Panc1 (cell line): ENCODE measurements around the gene NTNG1. TPM values are rescaled to one million over a fixed set of nuclear protein-coding genes. Genes with fewer than 3 reads are reported as not detected.

ENCODE experiments used
- ATAC-seq: fragments of 200-7000 bp; cut with Tn5 transposase; 2 replicates; pipeline ENCODE4 v1.9.1; 2020; ENCODE audit warnings: mild to moderate bottlenecking, moderate library complexity
- BruUV-seq: library from RNA; stranded (reverse); fragments of 400-500 nt; replicated peaks from 2 replicates; lab custom pipeline; 2021; lab: Mats Ljungman, UMichigan
- CTCF ChIA-PET: fragments of 300-600 bp; sonication (Branson Sonifier 250); formaldehyde crosslinking; loops from one replicate; lab custom pipeline; 2022; ENCODE audit warnings: antibody characterized with exemption; lab: Charles Lee
- POLR2A ChIA-PET: fragments of 300-600 bp; sonication (Branson Sonifier 250); formaldehyde crosslinking; loops from one replicate; lab custom pipeline; 2022; ENCODE audit warnings: antibody characterized with exemption; lab: Charles Lee
- DNase-seq: peaks from one replicate; pipeline ENCODE4 v3.0.0-alpha.2; 2010; ENCODE audit warnings: low read depth, low spot score
- H3K27ac ChIP-seq: 2 replicates; pipeline ENCODE4 v1.5.1; 2011; ENCODE audit warnings: mild to moderate bottlenecking, low read length, inconsistent platforms
- H3K27me3 ChIP-seq: fragments of 200-500 bp; sonication (Bioruptor generic); 2 replicates; pipeline ENCODE4 v1.6.0; 2014; ENCODE audit warnings: low read length, inconsistent platforms; ENCODE audit not compliant: control insufficient read depth, insufficient read depth
- H3K36me3 ChIP-seq: fragments of 200-500 bp; sonication (Bioruptor generic); 2 replicates; pipeline ENCODE4 v1.5.1; 2014; ENCODE audit warnings: inconsistent platforms, mild to moderate bottlenecking, low read length, moderate library complexity; ENCODE audit not compliant: control insufficient read depth, insufficient read depth
- H3K4me1 ChIP-seq: 2 replicates; pipeline ENCODE4 v1.5.1; 2011; ENCODE audit warnings: inconsistent platforms, mild to moderate bottlenecking, low read length, moderate library complexity; ENCODE audit not compliant: control insufficient read depth, insufficient read depth
- H3K4me3 ChIP-seq, 2 experiments: 2 replicates each; pipeline ENCODE4 v1.5.1; 2011 to 2012; ENCODE audit warnings: low read depth in 2 of 2, low read length in 2 of 2, mild to moderate bottlenecking in 2 of 2, inconsistent platforms in 1 of 2, moderate library complexity in 1 of 2
- H3K9me3 ChIP-seq: fragments of 200-500 bp; sonication (Bioruptor generic); 2 replicates; pipeline ENCODE4 v1.5.1; 2014; ENCODE audit warnings: low read depth, mild to moderate bottlenecking, inconsistent platforms, low read length, moderate library complexity; ENCODE audit not compliant: control insufficient read depth, insufficient read depth
- POLR2AphosphoS5 ChIP-seq: IDR thresholded peaks from 2 replicates; pipeline ENCODE4 v1.6.1; 2012; ENCODE audit warnings: mild to moderate bottlenecking, low read depth, low read length, moderate library complexity
- SIN3A ChIP-seq: IDR thresholded peaks from 2 replicates; pipeline ENCODE4 v1.6.1; 2012; ENCODE audit warnings: low read depth, mild to moderate bottlenecking, low read length, moderate library complexity, borderline replicate concordance; ENCODE audit not compliant: insufficient read depth
- TCF7L2 ChIP-seq: IDR thresholded peaks from 2 replicates; pipeline ENCODE4 v1.6.1; 2011; ENCODE audit warnings: mild to moderate bottlenecking, low read depth, low read length, inconsistent platforms
- in situ Hi-C: cut with HindIII; loops from 2 replicates; pipeline ENCODE4 v1.10.0; 2016; ENCODE audit warnings: low sequenced_read_pairs, low pct_unique_long_range_greater_than_20kb
- intact Hi-C: fragments of 100-400 bp; cut with micrococcal nuclease; formaldehyde crosslinking; loops from one replicate; pipeline ENCODE4 v1.10.0; 2022; ENCODE audit not compliant: unreplicated experiment
- total RNA-seq: library from RNA; stranded (reverse); gene quantifications from one replicate; pipeline ENCODE4 v1.2.1, GENCODE V29; 2021; ENCODE audit not compliant: unreplicated experiment
- TF ChIP-seq, protein P1 (sequence below), 2 experiments: IDR thresholded peaks; 2 replicates each; pipeline ENCODE4 v1.6.1; 2011 to 2012; ENCODE audit warnings: low read depth in 2 of 2, control low read depth in 1 of 2, low read length in 1 of 2, mild to moderate bottlenecking in 1 of 2, moderate library complexity in 1 of 2; ENCODE audit not compliant: insufficient read depth in 1 of 2
- TF ChIP-seq, protein P2 (sequence below): fragments of 450-650 bp; IDR thresholded peaks from 2 replicates; pipeline ENCODE4 v1.5.1; 2017; ENCODE audit warnings: mild to moderate bottlenecking

Gene NTNG1
- total RNA-seq, 1 experiment from 2014 or later: 0.13 TPM

DNA sequence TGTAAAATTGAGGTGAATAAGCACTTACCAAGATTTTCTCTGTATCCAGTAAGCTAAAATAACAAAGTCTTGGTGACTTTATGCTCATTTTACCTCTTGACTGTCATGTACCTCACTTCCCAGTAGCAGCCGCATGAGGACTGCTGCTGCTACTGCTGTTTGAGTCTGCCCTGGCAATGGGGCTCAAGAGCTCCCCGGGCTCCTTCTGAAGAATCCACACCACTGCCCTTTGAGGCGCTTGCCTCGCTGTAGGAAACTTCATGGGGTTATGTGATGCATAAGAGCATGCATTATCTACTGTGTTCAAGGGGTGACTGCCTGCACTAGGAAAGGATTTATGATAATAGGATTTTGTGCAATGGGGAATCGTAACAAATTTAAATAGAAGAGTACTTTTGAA, 113.5 kb downstream of the NTNG1 start:
- Histone ChIP-seq H3K27me3 (no peaks in the 10 kb centered on the region), H3K9me3 (no peaks in the 10 kb centered on the region), H3K27ac (no peak overlapping the region), H3K4me3 (no peak overlapping the region), H3K36me3 (no peaks in the 10 kb centered on the region), H3K4me1 (no peaks in the 10 kb centered on the region)
- TF ChIP-seq TCF7L2: no peak
- DNase-seq: no peak
- POLR2A ChIA-PET: no interaction called here
- no TSS peak for BruUV-seq
- no peak for ATAC-seq
- intact Hi-C loops (no loop called here), in situ Hi-C loops (no loop called here)
- CTCF ChIA-PET: no interaction called here

DNA sequence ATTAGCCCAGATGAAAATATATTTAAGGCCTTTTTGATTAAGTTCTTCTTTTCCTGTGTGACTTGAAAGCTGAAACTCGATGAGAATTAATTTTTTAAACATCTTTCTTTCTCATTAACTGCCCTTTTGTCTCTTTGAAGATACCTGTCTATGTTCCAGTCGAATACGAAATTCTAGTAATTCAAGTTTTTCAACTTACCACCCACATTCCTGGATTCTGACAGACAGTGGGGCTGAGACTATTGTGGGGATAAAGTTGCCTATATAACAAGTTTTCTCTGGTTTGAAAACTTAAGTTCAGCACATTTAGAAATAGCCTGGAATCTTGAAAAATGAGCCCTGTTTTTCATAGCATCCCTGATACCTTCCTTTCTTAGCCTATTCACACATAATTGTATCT, 114.6 kb downstream of the NTNG1 start:
- no peaks in the 10 kb centered on the region for H3K4me1 ChIP-seq
- ChIA-PET CTCF (no interaction called here), POLR2A (no interaction called here)
- H3K4me3 ChIP-seq: no peak overlapping the region
- no peak overlapping the region for H3K27ac ChIP-seq
- no peak for TF ChIP-seq TCF7L2
- TF ChIP-seq, protein P1, sequence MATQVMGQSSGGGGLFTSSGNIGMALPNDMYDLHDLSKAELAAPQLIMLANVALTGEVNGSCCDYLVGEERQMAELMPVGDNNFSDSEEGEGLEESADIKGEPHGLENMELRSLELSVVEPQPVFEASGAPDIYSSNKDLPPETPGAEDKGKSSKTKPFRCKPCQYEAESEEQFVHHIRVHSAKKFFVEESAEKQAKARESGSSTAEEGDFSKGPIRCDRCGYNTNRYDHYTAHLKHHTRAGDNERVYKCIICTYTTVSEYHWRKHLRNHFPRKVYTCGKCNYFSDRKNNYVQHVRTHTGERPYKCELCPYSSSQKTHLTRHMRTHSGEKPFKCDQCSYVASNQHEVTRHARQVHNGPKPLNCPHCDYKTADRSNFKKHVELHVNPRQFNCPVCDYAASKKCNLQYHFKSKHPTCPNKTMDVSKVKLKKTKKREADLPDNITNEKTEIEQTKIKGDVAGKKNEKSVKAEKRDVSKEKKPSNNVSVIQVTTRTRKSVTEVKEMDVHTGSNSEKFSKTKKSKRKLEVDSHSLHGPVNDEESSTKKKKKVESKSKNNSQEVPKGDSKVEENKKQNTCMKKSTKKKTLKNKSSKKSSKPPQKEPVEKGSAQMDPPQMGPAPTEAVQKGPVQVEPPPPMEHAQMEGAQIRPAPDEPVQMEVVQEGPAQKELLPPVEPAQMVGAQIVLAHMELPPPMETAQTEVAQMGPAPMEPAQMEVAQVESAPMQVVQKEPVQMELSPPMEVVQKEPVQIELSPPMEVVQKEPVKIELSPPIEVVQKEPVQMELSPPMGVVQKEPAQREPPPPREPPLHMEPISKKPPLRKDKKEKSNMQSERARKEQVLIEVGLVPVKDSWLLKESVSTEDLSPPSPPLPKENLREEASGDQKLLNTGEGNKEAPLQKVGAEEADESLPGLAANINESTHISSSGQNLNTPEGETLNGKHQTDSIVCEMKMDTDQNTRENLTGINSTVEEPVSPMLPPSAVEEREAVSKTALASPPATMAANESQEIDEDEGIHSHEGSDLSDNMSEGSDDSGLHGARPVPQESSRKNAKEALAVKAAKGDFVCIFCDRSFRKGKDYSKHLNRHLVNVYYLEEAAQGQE (IDR thresholded peaks at IDR 0.05; ENCODE audit: insufficient read depth in 1 of 2, low read depth in 2 of 2, low read length in 1 of 2): no peak
- TF ChIP-seq, protein P2, sequence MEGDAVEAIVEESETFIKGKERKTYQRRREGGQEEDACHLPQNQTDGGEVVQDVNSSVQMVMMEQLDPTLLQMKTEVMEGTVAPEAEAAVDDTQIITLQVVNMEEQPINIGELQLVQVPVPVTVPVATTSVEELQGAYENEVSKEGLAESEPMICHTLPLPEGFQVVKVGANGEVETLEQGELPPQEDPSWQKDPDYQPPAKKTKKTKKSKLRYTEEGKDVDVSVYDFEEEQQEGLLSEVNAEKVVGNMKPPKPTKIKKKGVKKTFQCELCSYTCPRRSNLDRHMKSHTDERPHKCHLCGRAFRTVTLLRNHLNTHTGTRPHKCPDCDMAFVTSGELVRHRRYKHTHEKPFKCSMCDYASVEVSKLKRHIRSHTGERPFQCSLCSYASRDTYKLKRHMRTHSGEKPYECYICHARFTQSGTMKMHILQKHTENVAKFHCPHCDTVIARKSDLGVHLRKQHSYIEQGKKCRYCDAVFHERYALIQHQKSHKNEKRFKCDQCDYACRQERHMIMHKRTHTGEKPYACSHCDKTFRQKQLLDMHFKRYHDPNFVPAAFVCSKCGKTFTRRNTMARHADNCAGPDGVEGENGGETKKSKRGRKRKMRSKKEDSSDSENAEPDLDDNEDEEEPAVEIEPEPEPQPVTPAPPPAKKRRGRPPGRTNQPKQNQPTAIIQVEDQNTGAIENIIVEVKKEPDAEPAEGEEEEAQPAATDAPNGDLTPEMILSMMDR: no peak
- TF ChIP-seq SIN3A: no peak
- no peak for TF ChIP-seq POLR2AphosphoS5
- in situ Hi-C loops (no loop called here), intact Hi-C loops (no loop called here)
- no peaks in the 10 kb centered on the region for H3K27me3 ChIP-seq
- no peak for DNase-seq
- no peak for ATAC-seq
- no peaks in the 10 kb centered on the region for H3K36me3 ChIP-seq
- H3K9me3 ChIP-seq: no peaks in the 10 kb centered on the region
- BruUV-seq: no TSS peak

DNA sequence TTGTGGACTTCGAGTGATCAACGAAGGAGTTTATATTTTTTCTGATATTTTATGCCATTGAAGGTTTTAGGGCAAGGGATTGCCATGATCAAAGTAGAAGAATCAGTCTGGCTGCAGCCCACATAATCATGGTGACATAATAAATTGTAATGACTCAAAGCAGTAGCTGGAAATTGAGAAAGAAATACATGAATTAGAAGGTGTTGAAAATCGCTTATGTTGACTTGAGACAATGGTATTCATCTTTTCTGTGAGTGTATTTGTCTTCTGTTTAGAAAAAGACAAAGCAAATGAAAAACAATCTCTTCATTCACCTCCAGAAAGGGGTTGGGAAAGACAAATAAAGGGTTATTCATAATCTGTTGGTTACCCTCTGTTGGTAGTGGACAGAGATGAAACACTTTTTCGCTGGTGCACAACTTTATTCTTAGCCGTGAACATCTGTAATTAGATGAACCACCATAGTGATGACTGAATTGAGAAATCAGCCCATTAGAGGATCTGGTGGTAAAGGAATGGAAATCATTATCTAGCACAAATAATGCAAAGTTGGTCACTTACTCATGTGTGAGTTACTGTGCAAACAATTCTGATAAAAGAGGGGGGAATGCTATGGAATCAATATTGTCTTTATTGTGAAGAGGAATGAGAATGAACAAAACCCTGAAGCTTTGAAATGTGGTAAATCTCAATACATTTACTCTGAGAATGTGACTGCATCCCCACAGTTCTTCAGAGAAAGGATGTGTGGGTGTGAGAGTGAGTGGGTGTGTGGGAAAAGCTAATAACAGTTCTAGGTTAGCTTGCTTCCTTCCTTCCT, 121.8 kb downstream of the NTNG1 start:
- ATAC-seq (no peak), DNase-seq (no peak)
- BruUV-seq: no TSS peak
- ChIA-PET CTCF (no interaction called here), POLR2A (no interaction called here)
- no peak overlapping the region for H3K4me3 ChIP-seq
- no peaks in the 10 kb centered on the region for H3K36me3 ChIP-seq
- no peaks in the 10 kb centered on the region for H3K9me3 ChIP-seq
- in situ Hi-C loops: no loop called here
- intact Hi-C loops: no loop called here
- TF ChIP-seq POLR2AphosphoS5 (no peak), TCF7L2 (no peak), SIN3A (no peak)
- TF ChIP-seq, protein P2: no peak
- TF ChIP-seq, protein P1 (IDR thresholded peaks at IDR 0.05; ENCODE audit: insufficient read depth in 1 of 2, low read depth in 2 of 2, low read length in 1 of 2): no peak
- H3K4me1 ChIP-seq: no peaks in the 10 kb centered on the region
- H3K27ac ChIP-seq: no peak overlapping the region
- H3K27me3 ChIP-seq: no peaks in the 10 kb centered on the region
